Measurements from ENCODE around the gene SPOCD1. TPM values are rescaled to one million over a fixed set of nuclear protein-coding genes. Genes with fewer than 3 reads are reported as not detected.

SPOCD1 gene
- total and polyA plus RNA-seq, 10 donors: 0.74 to 5.0 (median 3.0) TPM

DNA sequence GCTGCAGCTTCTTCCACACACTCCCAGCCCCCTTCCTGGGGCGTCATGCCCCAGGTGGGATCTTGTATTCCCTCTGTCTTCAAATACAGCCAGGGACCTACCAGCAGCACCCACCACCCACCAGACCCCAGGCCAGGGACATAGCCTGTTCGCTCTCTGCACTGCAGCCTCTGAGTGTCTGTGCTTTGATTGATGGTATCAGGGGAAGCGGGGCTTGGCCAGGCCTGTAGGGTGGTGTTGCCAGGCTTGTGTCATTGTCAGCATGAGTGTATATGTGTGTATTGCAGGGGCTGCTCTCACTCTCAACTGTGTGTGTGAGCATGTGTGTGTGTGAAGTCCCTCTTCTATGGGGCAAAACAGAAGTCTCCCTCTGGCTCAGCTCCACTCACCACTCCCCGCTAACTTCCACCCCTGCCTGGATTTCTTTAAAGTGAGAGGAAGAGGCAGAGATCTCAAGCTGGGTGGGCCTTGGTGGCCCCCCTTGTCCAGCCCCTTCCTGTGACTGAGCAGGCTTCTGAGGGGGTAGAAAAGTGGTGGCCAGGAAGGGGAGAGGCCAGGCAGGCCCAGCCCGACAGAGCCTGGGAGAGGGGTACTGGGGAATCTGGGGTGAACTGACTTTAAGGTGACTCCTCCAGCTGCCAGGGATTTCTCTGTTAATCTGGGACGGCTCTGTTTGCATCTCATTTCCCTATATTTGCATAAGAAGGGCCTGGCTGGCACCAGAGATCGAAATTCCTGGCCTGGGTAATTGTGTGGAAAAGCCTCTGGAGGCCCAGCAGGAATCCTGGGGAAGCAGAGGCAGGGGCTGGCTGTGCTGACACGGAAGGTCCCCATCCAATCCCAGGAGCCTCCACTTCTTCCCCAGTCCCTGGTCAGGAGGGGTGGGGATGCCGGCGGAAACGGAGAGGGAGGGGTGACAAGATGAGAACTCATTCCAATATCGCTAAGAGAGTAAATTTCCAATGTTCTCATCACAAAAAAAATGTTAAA, 33.1 kb downstream of the SPOCD1 start:
- Histone ChIP-seq H3K4me3 (no peak overlapping the region), H3K27ac (no peak overlapping the region), H3K27me3 (replicated peaks in 1 of 7) (peaks cover 0 to 18% (median 0%) of the 10 kb centered on the region in 7 donors), H3K4me1 (peaks cover 0 to 49% (median 17%) of the 10 kb centered on the region in 6 donors), H3K36me3 (no peaks in the 10 kb centered on the region), H3K9me3 (no peaks in the 10 kb centered on the region)
- intact Hi-C loops (cut with DNase I; ENCODE audit: low total_unique reads): no loop called here
- WGBS, 5 donors: 62 to 79% (median 72%) methylated on average over 12 of the region's 12 CpGs
- peak; percentile 51 for DNase-seq
- TF ChIP-seq POLR2A (IDR thresholded peaks at IDR 0.05): no peak
- TF ChIP-seq, protein P1, sequence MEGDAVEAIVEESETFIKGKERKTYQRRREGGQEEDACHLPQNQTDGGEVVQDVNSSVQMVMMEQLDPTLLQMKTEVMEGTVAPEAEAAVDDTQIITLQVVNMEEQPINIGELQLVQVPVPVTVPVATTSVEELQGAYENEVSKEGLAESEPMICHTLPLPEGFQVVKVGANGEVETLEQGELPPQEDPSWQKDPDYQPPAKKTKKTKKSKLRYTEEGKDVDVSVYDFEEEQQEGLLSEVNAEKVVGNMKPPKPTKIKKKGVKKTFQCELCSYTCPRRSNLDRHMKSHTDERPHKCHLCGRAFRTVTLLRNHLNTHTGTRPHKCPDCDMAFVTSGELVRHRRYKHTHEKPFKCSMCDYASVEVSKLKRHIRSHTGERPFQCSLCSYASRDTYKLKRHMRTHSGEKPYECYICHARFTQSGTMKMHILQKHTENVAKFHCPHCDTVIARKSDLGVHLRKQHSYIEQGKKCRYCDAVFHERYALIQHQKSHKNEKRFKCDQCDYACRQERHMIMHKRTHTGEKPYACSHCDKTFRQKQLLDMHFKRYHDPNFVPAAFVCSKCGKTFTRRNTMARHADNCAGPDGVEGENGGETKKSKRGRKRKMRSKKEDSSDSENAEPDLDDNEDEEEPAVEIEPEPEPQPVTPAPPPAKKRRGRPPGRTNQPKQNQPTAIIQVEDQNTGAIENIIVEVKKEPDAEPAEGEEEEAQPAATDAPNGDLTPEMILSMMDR (IDR thresholded peaks at IDR 0.05 in 8 of 11, conservative IDR thresholded peaks at IDR 0.05 in 3 of 11): no peak
- no peak for TF ChIP-seq POLR2AphosphoS5 (IDR thresholded peaks at IDR 0.05)

DNA sequence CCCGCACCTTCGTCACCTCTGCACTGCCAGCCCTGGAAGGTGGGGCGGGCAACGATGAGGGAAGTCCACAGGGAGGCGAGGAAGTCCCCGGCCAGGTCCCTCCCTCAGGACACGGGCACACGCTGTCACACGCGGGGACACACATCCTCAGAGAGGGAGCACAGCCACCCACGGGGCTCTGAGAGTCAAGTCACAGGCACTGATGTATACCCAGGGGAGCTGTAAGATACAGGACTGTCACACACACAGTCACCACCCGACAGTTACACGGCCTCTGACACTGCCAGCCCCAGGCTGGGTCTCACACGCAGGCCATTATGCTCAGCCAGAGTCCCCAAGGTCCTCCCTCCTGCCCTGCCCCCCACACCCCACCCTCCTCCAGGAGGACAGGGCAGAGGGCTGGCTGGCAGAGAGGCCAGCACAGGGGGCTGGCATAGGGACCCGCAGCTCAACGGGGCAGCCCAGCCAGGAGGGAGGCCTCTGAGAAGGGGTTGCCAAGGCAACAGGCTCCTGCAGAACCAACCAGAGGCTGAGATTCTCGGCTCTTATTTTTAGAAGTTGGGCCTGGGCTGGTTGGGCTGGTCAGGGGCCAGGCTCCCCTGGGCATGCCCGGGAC, 34.0 kb downstream of the SPOCD1 start:
- intact Hi-C loops (cut with DNase I; ENCODE audit: low total_unique reads): no loop called here
- 35 to 69% (median 61%) methylated on average over 3 to 18 of the region's 18 CpGs for WGBS, 5 donors
- Histone ChIP-seq H3K4me3 (no peak overlapping the region), H3K4me1 (peaks cover 0 to 45% (median 16%) of the 10 kb centered on the region in 6 donors), H3K9me3 (no peaks in the 10 kb centered on the region), H3K27ac (no peak overlapping the region), H3K27me3 (replicated peaks in 1 of 7) (peaks cover 0 to 26% (median 0%) of the 10 kb centered on the region in 7 donors), H3K36me3 (no peaks in the 10 kb centered on the region)
- TF ChIP-seq, protein P1 (IDR thresholded peaks at IDR 0.05 in 8 of 11, conservative IDR thresholded peaks at IDR 0.05 in 3 of 11): no peak
- no peak for TF ChIP-seq POLR2A (IDR thresholded peaks at IDR 0.05)
- TF ChIP-seq POLR2AphosphoS5 (IDR thresholded peaks at IDR 0.05): no peak
- peak; percentile 69 for DNase-seq

DNA sequence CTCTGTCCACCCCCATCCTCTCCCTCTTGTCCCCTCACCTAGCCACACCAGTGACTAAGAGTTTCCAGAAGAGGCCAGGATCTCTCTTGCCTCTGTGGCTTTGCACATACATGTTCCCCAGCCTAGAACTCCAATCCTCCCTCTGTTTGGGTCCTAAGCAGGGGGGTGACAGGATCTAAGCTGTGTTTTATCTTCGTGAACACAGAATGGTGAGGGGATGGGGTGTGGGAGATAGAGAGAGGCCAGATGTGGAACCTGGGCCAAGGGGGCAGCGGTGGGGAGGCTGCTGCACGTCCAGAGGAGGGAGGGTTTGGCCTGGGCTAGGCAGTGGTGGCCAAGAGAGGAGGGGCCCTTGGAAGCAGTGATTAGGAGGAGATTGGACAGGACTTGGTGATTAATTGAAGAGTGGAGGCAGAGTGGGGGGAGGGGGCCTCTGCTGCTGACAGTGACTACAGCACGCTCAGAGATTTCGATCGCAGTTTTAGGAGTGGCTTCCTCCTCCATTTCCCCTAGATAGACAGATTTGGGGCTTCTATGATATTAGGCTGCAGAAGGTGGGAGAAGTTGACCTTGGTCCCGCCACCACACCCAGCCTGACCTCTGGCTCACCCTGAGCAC, 34.6 kb downstream of the SPOCD1 start:
- no peaks in the 10 kb centered on the region for H3K36me3 ChIP-seq
- intact Hi-C loops (cut with DNase I; ENCODE audit: low total_unique reads): no loop called here
- no peak overlapping the region for H3K27ac ChIP-seq
- peak; percentile 46 for DNase-seq
- no peak overlapping the region for H3K4me3 ChIP-seq
- peaks cover 0 to 45% (median 16%) of the 10 kb centered on the region in 6 donors for H3K4me1 ChIP-seq
- TF ChIP-seq POLR2AphosphoS5 (IDR thresholded peaks at IDR 0.05) (no peak), POLR2A (IDR thresholded peaks at IDR 0.05) (no peak)
- TF ChIP-seq, protein P1 (IDR thresholded peaks at IDR 0.05 in 8 of 11, conservative IDR thresholded peaks at IDR 0.05 in 3 of 11): no peak
- peaks cover 0 to 32% (median 0%) of the 10 kb centered on the region in 7 donors for H3K27me3 ChIP-seq (replicated peaks in 1 of 7)
- no peaks in the 10 kb centered on the region for H3K9me3 ChIP-seq
- 60 to 72% (median 67%) methylated on average over 6 to 7 of the region's 7 CpGs for WGBS, 5 donors

Data from spleen (tissue), 11 donors.